Measurements from ENCODE around the gene SNX32. TPM values are rescaled to one million over a fixed set of nuclear protein-coding genes. Genes with fewer than 3 reads are reported as not detected.

SNX32 gene
- total and polyA plus RNA-seq, 2 of the 13 experiments (the other 11 are each of a cell fraction or from before 2014, with no cell fraction given): 0.09 to 0.34 TPM

- no peak for TF ChIP-seq ZBTB40 (IDR thresholded peaks at IDR 0.05)
- no peak for TF ChIP-seq ZBTB40 (CRISPR knock-in tag; IDR thresholded peaks at IDR 0.05)
- TF ChIP-seq KDM1A (CRISPR knock-in tag; IDR thresholded peaks at IDR 0.05): no peak
- no peak for TF ChIP-seq EEA1 (CRISPR knock-in tag; IDR thresholded peaks at IDR 0.05; ENCODE audit: borderline replicate concordance)
- 0 out of 2 replicates have a peak, but pooled peaks have one; percentile 53 for TF ChIP-seq ZNF44 (CRISPR knock-in tag; IDR thresholded peaks at IDR 0.05)
- no peak for TF ChIP-seq CEBPG (CRISPR knock-in tag; IDR thresholded peaks at IDR 0.05)
- no peak for TF ChIP-seq FIP1L1 (IDR thresholded peaks at IDR 0.05; ENCODE audit: borderline replicate concordance, insufficient read depth, low read depth, low read length)
- TF ChIP-seq ZBTB49 (CRISPR knock-in tag; IDR thresholded peaks at IDR 0.05; ENCODE audit: borderline replicate concordance): no peak
- peak; percentile 59 for TF ChIP-seq U2AF1 (optimal IDR thresholded peaks at IDR 0.05; ENCODE audit: low read depth, low read length)
- no peak for TF ChIP-seq NR2F1 (CRISPR knock-in tag; IDR thresholded peaks at IDR 0.05)
- no peak for TF ChIP-seq ZNF276 (CRISPR knock-in tag; IDR thresholded peaks at IDR 0.05; ENCODE audit: low read depth)
- no peak for TF ChIP-seq ZFP36L2 (CRISPR knock-in tag; IDR thresholded peaks at IDR 0.05)
- no peak; the same call in none of the 2 replicates for TF ChIP-seq HDAC1 (CRISPR knock-in tag; IDR thresholded peaks at IDR 0.05)
- TF ChIP-seq MYC (CRISPR knock-in tag; IDR thresholded peaks at IDR 0.05; ENCODE audit: borderline replicate concordance): peak; percentile 59; the same call in 1 of the 2 replicates
- no peak for TF ChIP-seq TEAD3 (CRISPR knock-in tag; optimal IDR thresholded peaks at IDR 0.05; ENCODE audit: borderline replicate concordance)
Measured at GRCh38 chr11:65856689-65857499, 23.1 kb downstream of the SNX32 start (continued).
